HUES48 (cell line): ENCODE data around the gene RAD51B.
"Not testable (repeated sequence)": the region's sequence is repeated elsewhere in the genome, so short reads cannot be mapped to it uniquely, and the experiment has no call there.

ENCODE experiments used
- H3K27ac ChIP-seq: one replicate; pipeline ENCODE4 v1.7.0; 2013; ENCODE audit warnings: low read depth, low read length, inconsistent platforms
- H3K27me3 ChIP-seq: 2 replicates; pipeline ENCODE4 v1.6.1; 2013; ENCODE audit warnings: mild to moderate bottlenecking, low read length; ENCODE audit not compliant: control insufficient read depth, insufficient read depth
- H3K36me3 ChIP-seq: 2 replicates; pipeline ENCODE4 v1.6.1; 2013; ENCODE audit warnings: low read length; ENCODE audit not compliant: control insufficient read depth, insufficient read depth
- H3K4me1 ChIP-seq: 2 replicates; pipeline ENCODE4 v1.6.1; 2013; ENCODE audit warnings: mild to moderate bottlenecking, low read length; ENCODE audit not compliant: control insufficient read depth, insufficient read depth
- H3K4me3 ChIP-seq: 2 replicates; pipeline ENCODE4 v1.5.1; 2013; ENCODE audit warnings: mild to moderate bottlenecking, low read depth, low read length
- H3K9ac ChIP-seq: 2 replicates; pipeline ENCODE4 v1.6.1; 2013; ENCODE audit warnings: mild to moderate bottlenecking, low read depth, low read length, moderate library complexity
- H3K9me3 ChIP-seq: 2 replicates; pipeline ENCODE4 v1.6.1; 2013; ENCODE audit warnings: low read length; ENCODE audit not compliant: control insufficient read depth, insufficient read depth

The RAD51B gene

GRCh38 chr14:68756734-68757133 is 937.2 kb downstream of the RAD51B start:
- H3K9ac ChIP-seq = no peak overlapping the region
- H3K36me3 ChIP-seq = no peaks in the 10 kb centered on the region
- H3K4me1 ChIP-seq = no peaks in the 10 kb centered on the region
- H3K27ac ChIP-seq = no peak overlapping the region
- H3K27me3 ChIP-seq = no peaks in the 10 kb centered on the region
- H3K4me3 ChIP-seq = no peak overlapping the region
- no peaks in the 10 kb centered on the region for H3K9me3 ChIP-seq

- H3K4me3 ChIP-seq = no peak overlapping the region
- H3K4me1 ChIP-seq = no peaks in the 10 kb centered on the region
- no peaks in the 10 kb centered on the region for H3K36me3 ChIP-seq
- no peaks in the 10 kb centered on the region for H3K27me3 ChIP-seq
- no peaks in the 10 kb centered on the region for H3K9me3 ChIP-seq
- H3K9ac ChIP-seq = no peak overlapping the region
- no peak overlapping the region for H3K27ac ChIP-seq
Observed at GRCh38 chr14:68757618-68758081, 938.1 kb downstream of the RAD51B start.

- Histone ChIP-seq H3K27me3 (peaks cover under 1% of the 10 kb centered on the region; the same call in 1 of the 2 replicates), H3K4me3 (no peak overlapping the region), H3K9ac (no peak overlapping the region), H3K36me3 (no peaks in the 10 kb centered on the region), H3K27ac (no peak overlapping the region), H3K4me1 (peaks cover 1% of the 10 kb centered on the region; the same call in 1 of the 2 replicates), H3K9me3 (no peaks in the 10 kb centered on the region)
Observed at GRCh38 chr14:68758301-68758700, 938.7 kb downstream of the RAD51B start.

GRCh38 chr14:68759017-68759560 is 939.5 kb downstream of the RAD51B start:
- Histone ChIP-seq H3K36me3 (no peaks in the 10 kb centered on the region), H3K4me1 (peaks cover 4% of the 10 kb centered on the region; the same call in 1 of the 2 replicates), H3K27ac (no peak overlapping the region), H3K4me3 (no peak overlapping the region), H3K27me3 (peaks cover 3% of the 10 kb centered on the region; the same call in 1 of the 2 replicates), H3K9ac (no peak overlapping the region), H3K9me3 (no peaks in the 10 kb centered on the region)

GRCh38 chr14:68759937-68760336 is 940.4 kb downstream of the RAD51B start:
- H3K9ac ChIP-seq = no peak overlapping the region
- no peak overlapping the region for H3K27ac ChIP-seq
- H3K9me3 ChIP-seq = no peaks in the 10 kb centered on the region
- no peaks in the 10 kb centered on the region for H3K36me3 ChIP-seq
- peaks cover 3% of the 10 kb centered on the region; the same call in 1 of the 2 replicates for H3K27me3 ChIP-seq
- H3K4me1 ChIP-seq = peaks cover 4% of the 10 kb centered on the region; the same call in 1 of the 2 replicates
- no peak overlapping the region for H3K4me3 ChIP-seq

- no peak overlapping the region for H3K4me3 ChIP-seq
- no peak overlapping the region for H3K27ac ChIP-seq
- peaks cover 4% of the 10 kb centered on the region; the same call in 1 of the 2 replicates for H3K4me1 ChIP-seq
Observed at GRCh38 chr14:68760761-68761160, 941.2 kb downstream of the RAD51B start.

GRCh38 chr14:68761391-68761790 is 941.8 kb downstream of the RAD51B start:
- peaks cover 4% of the 10 kb centered on the region; the same call in 1 of the 2 replicates for H3K4me1 ChIP-seq
- H3K9ac ChIP-seq = no peak overlapping the region
- H3K4me3 ChIP-seq = no peak overlapping the region
- H3K27ac ChIP-seq = no peak overlapping the region
- H3K9me3 ChIP-seq = no peaks in the 10 kb centered on the region
- H3K36me3 ChIP-seq = no peaks in the 10 kb centered on the region
- peaks cover 3% of the 10 kb centered on the region; the same call in 1 of the 2 replicates for H3K27me3 ChIP-seq

More at GRCh38 chr14:68760761-68761160, 941.2 kb downstream of the RAD51B start:
- Histone ChIP-seq H3K27me3 (peaks cover 3% of the 10 kb centered on the region; the same call in 1 of the 2 replicates), H3K9ac (no peak overlapping the region), H3K36me3 (no peaks in the 10 kb centered on the region), H3K9me3 (no peaks in the 10 kb centered on the region)

- Histone ChIP-seq H3K9ac (no peak overlapping the region), H3K9me3 (no peaks in the 10 kb centered on the region), H3K27me3 (peaks cover 3% of the 10 kb centered on the region; the same call in 1 of the 2 replicates), H3K36me3 (no peaks in the 10 kb centered on the region), H3K4me1 (peaks cover 4% of the 10 kb centered on the region; the same call in 1 of the 2 replicates), H3K4me3 (no peak overlapping the region), H3K27ac (no peak overlapping the region)
Observed at GRCh38 chr14:68762953-68763764, 943.6 kb downstream of the RAD51B start.

- H3K4me3 ChIP-seq, H3K36me3 ChIP-seq, H3K9ac ChIP-seq, H3K9me3 ChIP-seq, H3K27ac ChIP-seq, H3K27me3 ChIP-seq, H3K4me1 ChIP-seq: not testable (repeated sequence)
Observed at GRCh38 chr14:68763843-68764242, 944.3 kb downstream of the RAD51B start.

GRCh38 chr14:68766299-68767247 is 947.0 kb downstream of the RAD51B start:
- Histone ChIP-seq H3K4me3 (no peak overlapping the region), H3K27me3 (peaks cover 3% of the 10 kb centered on the region; the same call in 1 of the 2 replicates), H3K9ac (no peak overlapping the region), H3K27ac (no peak overlapping the region), H3K36me3 (no peaks in the 10 kb centered on the region), H3K9me3 (no peaks in the 10 kb centered on the region), H3K4me1 (peaks cover 4% of the 10 kb centered on the region; the same call in 1 of the 2 replicates)
